Stomach (tissue), 19 donors: ENCODE measurements around the gene INTS1. TPM values are rescaled to one million over a fixed set of nuclear protein-coding genes. Genes with fewer than 3 reads are reported as not detected.
A peak's percentile ranks its signal among the peaks of the same experiment; 100 is the strongest.

Experiments
- DNase-seq, 2 donors: peaks; one replicate each; pipeline versions ENCODE4 v3.0.0 to v3.0.0-alpha.2; 2013 to 2019
- H3K27ac ChIP-seq, 5 donors: fragments of 200-600 bp in 4 of 5; sonication (generic) in 4 of 5; one replicate each; pipeline ENCODE4 v1.5.1; 2013 to 2019; ENCODE audit warnings: mild to moderate bottlenecking in 1 of 5, moderate library complexity in 1 of 5
- H3K27me3 ChIP-seq, 3 donors: fragments of 200-600 bp; sonication (generic); one replicate each; pipeline ENCODE4 v1.5.1; 2017 to 2019; ENCODE audit warnings: mixed run types in 1 of 3
- H3K36me3 ChIP-seq, 4 donors: fragments of 200-600 bp; sonication (generic); 1 replicate in 3 of 4; 2 replicates in 1 of 4; pipeline ENCODE4 v1.5.1; 2016 to 2019
- H3K4me1 ChIP-seq, 4 donors: fragments of 200-600 bp; sonication (generic); one replicate each; pipeline ENCODE4 v1.5.1; 2016 to 2019
- H3K4me3 ChIP-seq, 4 donors: fragments of 200-600 bp; sonication (generic) in 3 of 4; one replicate each; pipeline ENCODE4 v1.5.1; 2016 to 2019; ENCODE audit warnings: mild to moderate bottlenecking in 1 of 4
- H3K9me3 ChIP-seq, 4 donors: fragments of 200-600 bp; sonication (generic); one replicate each; pipeline ENCODE4 v1.5.1; 2016 to 2019
- CTCF ChIP-seq, 7 experiments: fragments of 450-650 bp in 4 of 7; fragments of 200-600 bp in 3 of 7; sonication (generic) in 3 of 7; IDR thresholded peaks; one replicate each; pipeline ENCODE4 v1.5.1; 2016 to 2019; ENCODE audit warnings: antibody characterized with exemption in 7 of 7, control low read depth in 2 of 7, mild to moderate bottlenecking in 1 of 7
- EP300 ChIP-seq: sonication (generic); formaldehyde crosslinking; IDR thresholded peaks from one replicate; pipeline ENCODE4 v1.6.1; 2017; ENCODE audit warnings: antibody characterized with exemption
- POLR2A ChIP-seq, 4 donors: fragments of 450-650 bp; IDR thresholded peaks; one replicate each; pipeline ENCODE4 v1.6.1; 2016; ENCODE audit warnings: antibody characterized with exemption in 4 of 4, control low read depth in 2 of 4, mild to moderate bottlenecking in 1 of 4, moderate library complexity in 1 of 4
- POLR2AphosphoS5 ChIP-seq, 3 donors: sonication (generic); formaldehyde crosslinking; IDR thresholded peaks; one replicate each; pipeline ENCODE4 v1.6.1; 2016; ENCODE audit warnings: antibody characterized with exemption in 3 of 3
- WGBS, 5 donors: extraction: QIAGEN DNeasy Blood & Tissue Kit in 3 of 5; methylation state at CpG; one replicate each; pipeline versions ENCODE4 v1.1.5 to v1.1.7; 2013 to 2018; 5-methylcytosine and 5-hydroxymethylcytosine counted together
- intact Hi-C: fragments of 100-400 bp; cut with DNase I; formaldehyde crosslinking; loops from one replicate; pipeline ENCODE4 v1.15.1; 2023; ENCODE audit warnings: low total_unique reads
- long read RNA-seq, 10 donors: transcript quantifications; one replicate each; lab custom pipeline, GENCODE V29; 2026
- polyA plus RNA-seq, 3 donors: library from polyadenylated mRNA; stranded (reverse); fragments of 200-250 nt; gene quantifications; one replicate each; pipeline ENCODE4 v1.2.3, GENCODE V29; 2013
- total RNA-seq, 5 donors: library from RNA; depleted of rRNA; stranded (reverse); fragments of >200 nt; gene quantifications; one replicate each; pipeline versions ENCODE4 v1.1.0 to v1.2.3, GENCODE V29; 2014 to 2016
- donor health status: healthy with polysubstance abuse.
- donor health status: Bipolar disorder and iron deficiency.
- donor health status: healthy.

INTS1 gene, protein sequence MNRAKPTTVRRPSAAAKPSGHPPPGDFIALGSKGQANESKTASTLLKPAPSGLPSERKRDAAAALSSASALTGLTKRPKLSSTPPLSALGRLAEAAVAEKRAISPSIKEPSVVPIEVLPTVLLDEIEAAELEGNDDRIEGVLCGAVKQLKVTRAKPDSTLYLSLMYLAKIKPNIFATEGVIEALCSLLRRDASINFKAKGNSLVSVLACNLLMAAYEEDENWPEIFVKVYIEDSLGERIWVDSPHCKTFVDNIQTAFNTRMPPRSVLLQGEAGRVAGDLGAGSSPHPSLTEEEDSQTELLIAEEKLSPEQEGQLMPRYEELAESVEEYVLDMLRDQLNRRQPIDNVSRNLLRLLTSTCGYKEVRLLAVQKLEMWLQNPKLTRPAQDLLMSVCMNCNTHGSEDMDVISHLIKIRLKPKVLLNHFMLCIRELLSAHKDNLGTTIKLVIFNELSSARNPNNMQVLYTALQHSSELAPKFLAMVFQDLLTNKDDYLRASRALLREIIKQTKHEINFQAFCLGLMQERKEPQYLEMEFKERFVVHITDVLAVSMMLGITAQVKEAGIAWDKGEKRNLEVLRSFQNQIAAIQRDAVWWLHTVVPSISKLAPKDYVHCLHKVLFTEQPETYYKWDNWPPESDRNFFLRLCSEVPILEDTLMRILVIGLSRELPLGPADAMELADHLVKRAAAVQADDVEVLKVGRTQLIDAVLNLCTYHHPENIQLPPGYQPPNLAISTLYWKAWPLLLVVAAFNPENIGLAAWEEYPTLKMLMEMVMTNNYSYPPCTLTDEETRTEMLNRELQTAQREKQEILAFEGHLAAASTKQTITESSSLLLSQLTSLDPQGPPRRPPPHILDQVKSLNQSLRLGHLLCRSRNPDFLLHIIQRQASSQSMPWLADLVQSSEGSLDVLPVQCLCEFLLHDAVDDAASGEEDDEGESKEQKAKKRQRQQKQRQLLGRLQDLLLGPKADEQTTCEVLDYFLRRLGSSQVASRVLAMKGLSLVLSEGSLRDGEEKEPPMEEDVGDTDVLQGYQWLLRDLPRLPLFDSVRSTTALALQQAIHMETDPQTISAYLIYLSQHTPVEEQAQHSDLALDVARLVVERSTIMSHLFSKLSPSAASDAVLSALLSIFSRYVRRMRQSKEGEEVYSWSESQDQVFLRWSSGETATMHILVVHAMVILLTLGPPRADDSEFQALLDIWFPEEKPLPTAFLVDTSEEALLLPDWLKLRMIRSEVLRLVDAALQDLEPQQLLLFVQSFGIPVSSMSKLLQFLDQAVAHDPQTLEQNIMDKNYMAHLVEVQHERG (N-terminal part only)
- total RNA-seq, result 100 to 1,000 TPM in 1 of 5 donors, 10 to 100 TPM in 4; 24.4 to 724 (median 81.7) TPM
- polyA plus RNA-seq, result 10 to 100 TPM; 34.2 to 65.4 (median 46.9) TPM
- long read RNA-seq, donor 1, result 0 reads
- long read RNA-seq, donor 2, result 0 reads
- long read RNA-seq, donor 3, result 0 reads
- long read RNA-seq, donor 4, result 0 reads
- long read RNA-seq, donor 5, result 0 reads
- long read RNA-seq, donor 6, result 0 reads
- long read RNA-seq, donor 7, result 0 reads
- long read RNA-seq, donor 8, result 0 reads
- long read RNA-seq, donor 9, result 0 reads
- long read RNA-seq, donor 10, result 0 reads

- peak within 1 kb of the TSS; percentile 68 to 87 (median 78) for H3K27ac ChIP-seq
- 0 to 1% (median 1%) methylated on average over 23 to 118 of the region's 118 CpGs for WGBS, 5 donors
- peaks cover 13 to 53% (median 45%) of the 10 kb centered on the region in 4 donors for H3K4me1 ChIP-seq
- intact Hi-C loops, result no loop called here
- no peaks in the 10 kb centered on the region for H3K9me3 ChIP-seq
- TF ChIP-seq EP300, result no peak
- peak in 5 of 7 experiments; percentile 37 to 94 (median 90) for TF ChIP-seq CTCF (IDR thresholded peaks at IDR 0.05)
- no peak for TF ChIP-seq POLR2A (IDR thresholded peaks at IDR 0.05)
- TF ChIP-seq POLR2AphosphoS5 (IDR thresholded peaks at IDR 0.05), result peak; percentile 78 to 93 (median 81)
- DNase-seq, result peak; percentile 93 to 97
- H3K27me3 ChIP-seq, result no peaks in the 10 kb centered on the region
- H3K36me3 ChIP-seq, result peaks cover 32 to 39% (median 38%) of the 10 kb centered on the region in 4 donors
- peak within 1 kb of the TSS; percentile 98 to 100 (median 100) for H3K4me3 ChIP-seq
Observed at GRCh38 chr7:1503816-1504775, at the start of gene INTS1. TSS of gene INTS1 (minus strand) at chr7:1504389. CDS start at chr7:1503960, 429 bp downstream.

- WGBS, 5 donors, result 80 to 90% (median 86%) methylated on average over 26 to 28 of the region's 28 CpGs
- peak overlapping the region in 2 of 5 donors; percentile 1 to 88 for H3K27ac ChIP-seq
Observed at GRCh38 chr7:1553512-1554210, 49.5 kb upstream of the INTS1 start.

More at GRCh38 chr7:1553512-1554210, 49.5 kb upstream of the INTS1 start:
- Histone ChIP-seq H3K9me3 (no peaks in the 10 kb centered on the region), H3K4me3 (no peak overlapping the region), H3K4me1 (peaks cover 7 to 37% (median 34%) of the 10 kb centered on the region in 4 donors), H3K27me3 (peaks cover 0 to 12% (median 0%) of the 10 kb centered on the region in 3 donors), H3K36me3 (peaks cover 0 to 20% (median 19%) of the 10 kb centered on the region in 4 donors)
- TF ChIP-seq EP300 (no peak), CTCF (IDR thresholded peaks at IDR 0.05) (no peak), POLR2A (IDR thresholded peaks at IDR 0.05) (no peak), POLR2AphosphoS5 (IDR thresholded peaks at IDR 0.05) (no peak)
- intact Hi-C loops, result no loop called here
- DNase-seq, result peak in 1 of 2 donors; percentile 9
